ENCODE data around the gene RPL41. TPM values are rescaled to one million over a fixed set of nuclear protein-coding genes. Genes with fewer than 3 reads are reported as not detected.

Gene RPL41
- total and polyA plus RNA-seq, 9 of the 15 experiments (the other 6 are each of a cell fraction or from before 2014, with no cell fraction given), result 3,403 to 11,276 (median 5,604) TPM

GRCh38 chr12:56127888-56128669 is 11.6 kb downstream of the RPL41 start, which contains the start of gene ESYT1 (continued):
- TF ChIP-seq, protein P1, sequence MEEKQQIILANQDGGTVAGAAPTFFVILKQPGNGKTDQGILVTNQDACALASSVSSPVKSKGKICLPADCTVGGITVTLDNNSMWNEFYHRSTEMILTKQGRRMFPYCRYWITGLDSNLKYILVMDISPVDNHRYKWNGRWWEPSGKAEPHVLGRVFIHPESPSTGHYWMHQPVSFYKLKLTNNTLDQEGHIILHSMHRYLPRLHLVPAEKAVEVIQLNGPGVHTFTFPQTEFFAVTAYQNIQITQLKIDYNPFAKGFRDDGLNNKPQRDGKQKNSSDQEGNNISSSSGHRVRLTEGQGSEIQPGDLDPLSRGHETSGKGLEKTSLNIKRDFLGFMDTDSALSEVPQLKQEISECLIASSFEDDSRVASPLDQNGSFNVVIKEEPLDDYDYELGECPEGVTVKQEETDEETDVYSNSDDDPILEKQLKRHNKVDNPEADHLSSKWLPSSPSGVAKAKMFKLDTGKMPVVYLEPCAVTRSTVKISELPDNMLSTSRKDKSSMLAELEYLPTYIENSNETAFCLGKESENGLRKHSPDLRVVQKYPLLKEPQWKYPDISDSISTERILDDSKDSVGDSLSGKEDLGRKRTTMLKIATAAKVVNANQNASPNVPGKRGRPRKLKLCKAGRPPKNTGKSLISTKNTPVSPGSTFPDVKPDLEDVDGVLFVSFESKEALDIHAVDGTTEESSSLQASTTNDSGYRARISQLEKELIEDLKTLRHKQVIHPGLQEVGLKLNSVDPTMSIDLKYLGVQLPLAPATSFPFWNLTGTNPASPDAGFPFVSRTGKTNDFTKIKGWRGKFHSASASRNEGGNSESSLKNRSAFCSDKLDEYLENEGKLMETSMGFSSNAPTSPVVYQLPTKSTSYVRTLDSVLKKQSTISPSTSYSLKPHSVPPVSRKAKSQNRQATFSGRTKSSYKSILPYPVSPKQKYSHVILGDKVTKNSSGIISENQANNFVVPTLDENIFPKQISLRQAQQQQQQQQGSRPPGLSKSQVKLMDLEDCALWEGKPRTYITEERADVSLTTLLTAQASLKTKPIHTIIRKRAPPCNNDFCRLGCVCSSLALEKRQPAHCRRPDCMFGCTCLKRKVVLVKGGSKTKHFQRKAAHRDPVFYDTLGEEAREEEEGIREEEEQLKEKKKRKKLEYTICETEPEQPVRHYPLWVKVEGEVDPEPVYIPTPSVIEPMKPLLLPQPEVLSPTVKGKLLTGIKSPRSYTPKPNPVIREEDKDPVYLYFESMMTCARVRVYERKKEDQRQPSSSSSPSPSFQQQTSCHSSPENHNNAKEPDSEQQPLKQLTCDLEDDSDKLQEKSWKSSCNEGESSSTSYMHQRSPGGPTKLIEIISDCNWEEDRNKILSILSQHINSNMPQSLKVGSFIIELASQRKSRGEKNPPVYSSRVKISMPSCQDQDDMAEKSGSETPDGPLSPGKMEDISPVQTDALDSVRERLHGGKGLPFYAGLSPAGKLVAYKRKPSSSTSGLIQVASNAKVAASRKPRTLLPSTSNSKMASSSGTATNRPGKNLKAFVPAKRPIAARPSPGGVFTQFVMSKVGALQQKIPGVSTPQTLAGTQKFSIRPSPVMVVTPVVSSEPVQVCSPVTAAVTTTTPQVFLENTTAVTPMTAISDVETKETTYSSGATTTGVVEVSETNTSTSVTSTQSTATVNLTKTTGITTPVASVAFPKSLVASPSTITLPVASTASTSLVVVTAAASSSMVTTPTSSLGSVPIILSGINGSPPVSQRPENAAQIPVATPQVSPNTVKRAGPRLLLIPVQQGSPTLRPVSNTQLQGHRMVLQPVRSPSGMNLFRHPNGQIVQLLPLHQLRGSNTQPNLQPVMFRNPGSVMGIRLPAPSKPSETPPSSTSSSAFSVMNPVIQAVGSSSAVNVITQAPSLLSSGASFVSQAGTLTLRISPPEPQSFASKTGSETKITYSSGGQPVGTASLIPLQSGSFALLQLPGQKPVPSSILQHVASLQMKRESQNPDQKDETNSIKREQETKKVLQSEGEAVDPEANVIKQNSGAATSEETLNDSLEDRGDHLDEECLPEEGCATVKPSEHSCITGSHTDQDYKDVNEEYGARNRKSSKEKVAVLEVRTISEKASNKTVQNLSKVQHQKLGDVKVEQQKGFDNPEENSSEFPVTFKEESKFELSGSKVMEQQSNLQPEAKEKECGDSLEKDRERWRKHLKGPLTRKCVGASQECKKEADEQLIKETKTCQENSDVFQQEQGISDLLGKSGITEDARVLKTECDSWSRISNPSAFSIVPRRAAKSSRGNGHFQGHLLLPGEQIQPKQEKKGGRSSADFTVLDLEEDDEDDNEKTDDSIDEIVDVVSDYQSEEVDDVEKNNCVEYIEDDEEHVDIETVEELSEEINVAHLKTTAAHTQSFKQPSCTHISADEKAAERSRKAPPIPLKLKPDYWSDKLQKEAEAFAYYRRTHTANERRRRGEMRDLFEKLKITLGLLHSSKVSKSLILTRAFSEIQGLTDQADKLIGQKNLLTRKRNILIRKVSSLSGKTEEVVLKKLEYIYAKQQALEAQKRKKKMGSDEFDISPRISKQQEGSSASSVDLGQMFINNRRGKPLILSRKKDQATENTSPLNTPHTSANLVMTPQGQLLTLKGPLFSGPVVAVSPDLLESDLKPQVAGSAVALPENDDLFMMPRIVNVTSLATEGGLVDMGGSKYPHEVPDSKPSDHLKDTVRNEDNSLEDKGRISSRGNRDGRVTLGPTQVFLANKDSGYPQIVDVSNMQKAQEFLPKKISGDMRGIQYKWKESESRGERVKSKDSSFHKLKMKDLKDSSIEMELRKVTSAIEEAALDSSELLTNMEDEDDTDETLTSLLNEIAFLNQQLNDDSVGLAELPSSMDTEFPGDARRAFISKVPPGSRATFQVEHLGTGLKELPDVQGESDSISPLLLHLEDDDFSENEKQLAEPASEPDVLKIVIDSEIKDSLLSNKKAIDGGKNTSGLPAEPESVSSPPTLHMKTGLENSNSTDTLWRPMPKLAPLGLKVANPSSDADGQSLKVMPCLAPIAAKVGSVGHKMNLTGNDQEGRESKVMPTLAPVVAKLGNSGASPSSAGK (IDR thresholded peaks at IDR 0.05), result no peak; the same call in 1 of the 2 replicates
- TF ChIP-seq PBX2 (CRISPR knock-in tag; IDR thresholded peaks at IDR 0.05; ENCODE audit: low read depth), result no peak
- no peak for TF ChIP-seq PBX2 (tag; conservative IDR thresholded peaks at IDR 0.05; ENCODE audit: low read depth)
- no peak for TF ChIP-seq ETV1 (tag; conservative IDR thresholded peaks at IDR 0.05; ENCODE audit: low read depth)
- TF ChIP-seq, protein P2, sequence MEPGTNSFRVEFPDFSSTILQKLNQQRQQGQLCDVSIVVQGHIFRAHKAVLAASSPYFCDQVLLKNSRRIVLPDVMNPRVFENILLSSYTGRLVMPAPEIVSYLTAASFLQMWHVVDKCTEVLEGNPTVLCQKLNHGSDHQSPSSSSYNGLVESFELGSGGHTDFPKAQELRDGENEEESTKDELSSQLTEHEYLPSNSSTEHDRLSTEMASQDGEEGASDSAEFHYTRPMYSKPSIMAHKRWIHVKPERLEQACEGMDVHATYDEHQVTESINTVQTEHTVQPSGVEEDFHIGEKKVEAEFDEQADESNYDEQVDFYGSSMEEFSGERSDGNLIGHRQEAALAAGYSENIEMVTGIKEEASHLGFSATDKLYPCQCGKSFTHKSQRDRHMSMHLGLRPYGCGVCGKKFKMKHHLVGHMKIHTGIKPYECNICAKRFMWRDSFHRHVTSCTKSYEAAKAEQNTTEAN (CRISPR knock-in tag; IDR thresholded peaks at IDR 0.05), result no peak
- TF ChIP-seq PHB (CRISPR knock-in tag; IDR thresholded peaks at IDR 0.05), result peak; percentile 22; the same call in 1 of the 2 replicates
- TF ChIP-seq, protein P3, sequence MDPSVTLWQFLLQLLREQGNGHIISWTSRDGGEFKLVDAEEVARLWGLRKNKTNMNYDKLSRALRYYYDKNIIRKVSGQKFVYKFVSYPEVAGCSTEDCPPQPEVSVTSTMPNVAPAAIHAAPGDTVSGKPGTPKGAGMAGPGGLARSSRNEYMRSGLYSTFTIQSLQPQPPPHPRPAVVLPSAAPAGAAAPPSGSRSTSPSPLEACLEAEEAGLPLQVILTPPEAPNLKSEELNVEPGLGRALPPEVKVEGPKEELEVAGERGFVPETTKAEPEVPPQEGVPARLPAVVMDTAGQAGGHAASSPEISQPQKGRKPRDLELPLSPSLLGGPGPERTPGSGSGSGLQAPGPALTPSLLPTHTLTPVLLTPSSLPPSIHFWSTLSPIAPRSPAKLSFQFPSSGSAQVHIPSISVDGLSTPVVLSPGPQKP (CRISPR knock-in tag; IDR thresholded peaks at IDR 0.05), result no peak
- TF ChIP-seq ZC3H11A (IDR thresholded peaks at IDR 0.05; ENCODE audit: low read depth, low read length), result no peak
- TF ChIP-seq ZNF263 (CRISPR knock-in tag; IDR thresholded peaks at IDR 0.05; ENCODE audit: borderline replicate concordance), result peak; percentile 65
- peak; percentile 77; the same call in 1 of the 2 replicates for TF ChIP-seq MTA3 (IDR thresholded peaks at IDR 0.05; ENCODE audit: borderline replicate concordance)

All from K562 (cell line).